Naive B cell (primary cell): ENCODE measurements around the gene PREB. TPM values are rescaled to one million over a fixed set of nuclear protein-coding genes. Genes with fewer than 3 reads are reported as not detected.
"Not testable (repeated sequence)": the region's sequence is repeated elsewhere in the genome, so short reads cannot be mapped to it uniquely, and the experiment has no call there.

Experiments used
- ATAC-seq, 2 donors: fragments of 150-1000 bp; cut with Tn5 transposase; 2 replicates each; pipeline ENCODE4 v1.10.0; 2021; ENCODE audit warnings: low read depth in 2 of 2, mild to moderate bottlenecking in 2 of 2, moderate library complexity in 2 of 2
- DNase-seq: peaks from one replicate; pipeline ENCODE4 v3.0.0; 2022
- H3K27ac Mint-ChIP-seq, 6 donors: one replicate each; pipeline ENCODE4 v1.8.0; 2020 to 2022; ENCODE audit warnings: mild to moderate bottlenecking in 6 of 6, mixed read lengths in 6 of 6, moderate library complexity in 5 of 6, inconsistent platforms in 2 of 6
- H3K27me3 Mint-ChIP-seq, 3 donors: one replicate each; pipeline ENCODE4 v1.8.0; 2021 to 2022; ENCODE audit warnings: mixed read lengths in 3 of 3, mild to moderate bottlenecking in 1 of 3
- H3K36me3 Mint-ChIP-seq, 2 donors: one replicate each; pipeline ENCODE4 v1.8.0; 2020 to 2022; ENCODE audit warnings: mixed read lengths in 2 of 2, inconsistent platforms in 1 of 2, mild to moderate bottlenecking in 1 of 2
- H3K4me1 Mint-ChIP-seq, 3 donors: one replicate each; pipeline ENCODE4 v1.8.0; 2020 to 2022; ENCODE audit warnings: mixed read lengths in 3 of 3, inconsistent platforms in 1 of 3, mild to moderate bottlenecking in 1 of 3, moderate library complexity in 1 of 3
- H3K4me3 Mint-ChIP-seq, 8 donors: one replicate each; pipeline ENCODE4 v1.8.0; 2020 to 2022; ENCODE audit warnings: mild to moderate bottlenecking in 8 of 8, mixed read lengths in 8 of 8, moderate library complexity in 8 of 8, inconsistent platforms in 2 of 8
- H3K9me3 Mint-ChIP-seq, 7 donors: one replicate each; pipeline ENCODE4 v1.8.0; 2020 to 2022; ENCODE audit warnings: mixed read lengths in 7 of 7, mild to moderate bottlenecking in 5 of 7, inconsistent platforms in 2 of 7, moderate library complexity in 1 of 7
- polyA plus RNA-seq, 6 donors: library from polyadenylated mRNA; unstranded; fragments of 300-500 nt; fragmentation: Illumina TruSeq; gene quantifications; one replicate each; pipeline ENCODE4 v1.2.3, GENCODE V29; 2021; ENCODE audit warnings: low read depth in 6 of 6

PREB gene
- polyA plus RNA-seq, 6 donors from 2014 or later = 51.0 to 101 (median 56.2) TPM

DNA sequence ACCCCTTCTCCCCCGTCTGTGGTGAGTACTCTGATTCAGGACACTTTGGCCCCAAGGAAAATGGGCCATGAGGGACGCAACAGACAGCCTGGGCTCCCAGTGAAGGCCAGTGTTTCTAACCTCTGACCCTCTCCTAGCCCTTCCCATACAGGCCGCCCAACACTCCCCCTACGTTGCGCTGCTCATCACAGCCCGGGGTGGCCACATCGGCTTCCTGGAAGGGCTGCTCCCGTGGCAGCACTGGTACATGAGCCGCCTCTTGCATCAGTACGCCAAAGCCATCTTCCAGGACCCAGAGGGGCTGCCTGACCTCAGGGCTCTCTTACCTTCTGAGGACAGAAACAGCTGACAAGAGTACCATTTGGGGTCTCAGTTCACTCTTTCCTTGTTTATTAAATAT, 4.0 kb downstream of the PREB start:
- ATAC-seq (no peak), DNase-seq (no peak)
- H3K36me3 Mint-ChIP-seq = peaks cover 0 to 14% of the 10 kb centered on the region in 2 donors
- peak overlapping the region in 1 of 6 donors; percentile 80 for H3K27ac Mint-ChIP-seq
- H3K27me3 Mint-ChIP-seq = no peaks in the 10 kb centered on the region
- peaks cover 24 to 37% (median 29%) of the 10 kb centered on the region in 3 donors for H3K4me1 Mint-ChIP-seq
- no peaks in the 10 kb centered on the region for H3K9me3 Mint-ChIP-seq
- peak overlapping the region in 1 of 8 donors; percentile 5 for H3K4me3 Mint-ChIP-seq

DNA sequence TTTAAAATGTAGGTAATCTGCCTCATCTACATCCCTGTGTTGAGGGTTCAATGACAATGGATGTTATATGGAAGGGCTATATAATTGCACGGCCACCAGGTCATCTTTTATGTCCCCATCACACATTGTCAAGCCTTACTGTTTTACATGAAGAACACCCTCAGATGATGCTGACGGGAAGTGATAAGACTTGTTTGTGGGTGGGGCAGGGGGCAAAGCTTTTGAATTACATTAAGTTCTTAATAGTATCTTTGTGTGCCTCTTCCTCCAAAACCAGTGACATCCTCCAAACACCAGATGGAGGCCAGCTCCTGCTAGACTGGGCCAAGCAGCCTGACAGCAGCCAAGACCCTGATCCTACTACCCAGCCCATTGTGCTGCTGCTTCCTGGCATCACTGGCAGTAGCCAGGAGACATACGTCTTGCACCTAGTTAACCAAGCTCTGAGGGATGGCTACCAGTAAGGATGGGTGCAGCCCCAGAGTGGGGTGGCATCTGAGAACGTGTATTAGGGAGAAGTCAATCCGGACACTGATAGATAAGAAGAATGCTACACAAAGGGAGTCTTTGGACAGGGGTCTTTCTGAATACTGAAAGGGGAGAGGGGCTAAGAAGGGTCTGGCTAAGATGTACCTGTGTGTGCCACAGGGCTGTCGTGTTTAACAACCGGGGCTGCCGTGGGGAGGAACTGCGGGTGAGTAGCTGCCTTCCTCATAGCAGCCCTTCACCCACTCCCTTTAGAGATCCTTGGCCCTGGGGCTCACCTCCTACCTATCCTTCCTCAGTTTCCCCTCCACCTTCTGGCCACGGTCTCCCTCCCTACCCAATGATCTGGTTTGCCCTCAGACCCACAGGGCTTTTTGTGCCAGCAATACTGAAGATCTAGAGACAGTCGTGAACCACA, 5.5 kb downstream of the PREB start:
- Mint-ChIP-seq H3K4me1 (peaks cover 22 to 28% (median 22%) of the 10 kb centered on the region in 3 donors), H3K27ac (peak overlapping the region in 1 of 6 donors; percentile 39), H3K27me3 (no peaks in the 10 kb centered on the region), H3K36me3 (peaks cover 0 to 14% of the 10 kb centered on the region in 2 donors), H3K9me3 (no peaks in the 10 kb centered on the region), H3K4me3 (peak overlapping the region in 1 of 8 donors; percentile 28)
- DNase-seq (no peak), ATAC-seq (no peak)

DNA sequence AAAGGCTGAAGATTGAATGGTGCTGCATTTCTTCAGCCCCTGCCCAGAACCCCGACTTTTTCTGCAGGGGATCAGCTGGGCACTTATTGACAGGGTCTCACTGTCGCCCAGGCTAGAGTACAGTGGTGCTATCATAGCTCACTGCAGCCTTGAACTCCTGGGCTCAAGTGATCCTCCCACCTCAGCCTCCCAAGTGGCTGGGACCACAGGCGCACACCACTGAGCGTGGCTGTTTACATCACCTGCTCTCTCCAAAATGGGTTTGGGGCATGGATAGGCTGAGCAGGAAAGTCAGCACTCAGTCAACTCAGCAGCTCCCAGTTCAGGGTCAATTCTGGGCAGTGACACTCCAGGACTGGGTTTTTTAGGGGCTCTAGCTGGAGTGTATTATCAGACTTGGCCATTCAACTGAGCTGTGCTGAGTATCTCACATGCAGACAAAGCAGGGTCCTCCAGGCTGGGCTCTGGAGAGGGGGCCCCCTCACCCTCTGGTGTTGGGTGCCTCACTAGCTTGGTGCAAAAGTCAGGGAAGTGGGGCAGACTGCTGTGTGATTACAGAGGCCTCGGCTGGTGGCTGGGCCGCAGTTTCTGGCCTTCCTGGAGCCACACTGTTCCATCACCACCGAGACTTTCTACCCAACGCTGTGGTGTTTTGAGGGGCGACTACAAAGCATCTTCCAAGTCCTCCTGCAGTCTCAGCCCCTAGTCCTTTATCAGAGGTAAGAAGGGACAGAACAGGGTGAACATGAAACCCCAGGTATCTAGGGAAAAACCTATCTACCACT, 6.4 kb downstream of the PREB start:
- Mint-ChIP-seq H3K9me3 (no peaks in the 10 kb centered on the region), H3K36me3 (peaks cover 0 to 14% of the 10 kb centered on the region in 2 donors), H3K4me3 (no peak overlapping the region), H3K4me1 (peaks cover 17 to 25% (median 21%) of the 10 kb centered on the region in 3 donors), H3K27me3 (no peaks in the 10 kb centered on the region), H3K27ac (no peak overlapping the region)
- ATAC-seq (no peak), DNase-seq (no peak)

DNA sequence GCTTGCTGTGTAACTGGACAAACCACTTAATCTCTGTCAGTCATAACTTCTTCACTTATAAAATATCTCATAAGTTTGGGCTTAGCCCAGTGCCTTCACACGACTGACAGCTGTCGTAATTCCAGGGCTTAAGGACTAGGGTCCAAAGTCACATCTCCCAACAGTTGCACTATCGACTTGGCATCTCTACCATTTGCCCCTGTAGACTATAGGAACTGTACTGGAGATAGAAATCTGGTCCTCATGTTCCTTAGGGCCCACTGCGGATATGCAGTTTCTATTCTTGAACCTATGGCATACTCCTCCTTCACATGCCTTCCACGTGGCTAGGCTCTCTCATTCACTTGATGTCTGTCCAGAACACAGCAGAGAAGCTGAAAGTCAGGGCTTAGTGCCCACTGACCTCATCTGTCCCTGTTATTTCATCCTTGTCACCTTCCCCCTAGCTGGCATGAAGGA, 8.2 kb downstream of the PREB start:
- H3K27me3 Mint-ChIP-seq = peaks cover 0 to 11% (median 7%) of the 10 kb centered on the region in 3 donors
- ATAC-seq = no peak
- H3K9me3 Mint-ChIP-seq = no peaks in the 10 kb centered on the region
- peaks cover 14 to 21% (median 20%) of the 10 kb centered on the region in 3 donors for H3K4me1 Mint-ChIP-seq
- no peak for DNase-seq
- no peak overlapping the region for H3K27ac Mint-ChIP-seq
- H3K36me3 Mint-ChIP-seq = peaks cover 0 to 13% of the 10 kb centered on the region in 2 donors
- H3K4me3 Mint-ChIP-seq = peak overlapping the region in 2 of 8 donors; percentile 18 to 40

DNA sequence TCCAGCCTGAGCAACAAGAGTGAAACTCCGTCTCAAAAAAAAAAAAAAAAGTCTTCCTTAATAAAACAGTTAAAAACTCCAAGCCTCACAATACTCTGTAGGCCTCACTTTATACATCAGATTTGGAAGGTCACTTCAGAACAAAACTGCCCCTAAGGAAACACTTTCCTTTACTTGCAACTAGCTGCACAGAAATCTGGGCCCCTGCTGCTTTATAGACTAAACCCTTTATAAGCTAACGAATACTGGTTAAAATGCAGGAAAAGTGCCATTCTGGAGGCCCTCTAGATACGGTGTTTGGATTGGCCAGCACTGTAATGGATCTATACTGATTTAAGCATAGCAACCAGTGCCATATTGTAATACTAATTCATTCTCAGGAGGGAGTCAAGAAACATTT, 9.3 kb downstream of the PREB start:
- peaks cover 0 to 1% of the 10 kb centered on the region in 2 donors for H3K36me3 Mint-ChIP-seq
- DNase-seq = no peak
- H3K9me3 Mint-ChIP-seq = peaks cover 0 to under 1% (median 0%) of the 10 kb centered on the region in 7 donors
- ATAC-seq = no peak
- H3K27ac Mint-ChIP-seq = no peak overlapping the region
- peaks cover 6 to 21% (median 17%) of the 10 kb centered on the region in 3 donors for H3K27me3 Mint-ChIP-seq
- H3K4me1 Mint-ChIP-seq = peaks cover 14 to 21% (median 20%) of the 10 kb centered on the region in 3 donors
- peak overlapping the region in 4 of 8 donors; percentile 9 to 92 (median 48) for H3K4me3 Mint-ChIP-seq

DNA sequence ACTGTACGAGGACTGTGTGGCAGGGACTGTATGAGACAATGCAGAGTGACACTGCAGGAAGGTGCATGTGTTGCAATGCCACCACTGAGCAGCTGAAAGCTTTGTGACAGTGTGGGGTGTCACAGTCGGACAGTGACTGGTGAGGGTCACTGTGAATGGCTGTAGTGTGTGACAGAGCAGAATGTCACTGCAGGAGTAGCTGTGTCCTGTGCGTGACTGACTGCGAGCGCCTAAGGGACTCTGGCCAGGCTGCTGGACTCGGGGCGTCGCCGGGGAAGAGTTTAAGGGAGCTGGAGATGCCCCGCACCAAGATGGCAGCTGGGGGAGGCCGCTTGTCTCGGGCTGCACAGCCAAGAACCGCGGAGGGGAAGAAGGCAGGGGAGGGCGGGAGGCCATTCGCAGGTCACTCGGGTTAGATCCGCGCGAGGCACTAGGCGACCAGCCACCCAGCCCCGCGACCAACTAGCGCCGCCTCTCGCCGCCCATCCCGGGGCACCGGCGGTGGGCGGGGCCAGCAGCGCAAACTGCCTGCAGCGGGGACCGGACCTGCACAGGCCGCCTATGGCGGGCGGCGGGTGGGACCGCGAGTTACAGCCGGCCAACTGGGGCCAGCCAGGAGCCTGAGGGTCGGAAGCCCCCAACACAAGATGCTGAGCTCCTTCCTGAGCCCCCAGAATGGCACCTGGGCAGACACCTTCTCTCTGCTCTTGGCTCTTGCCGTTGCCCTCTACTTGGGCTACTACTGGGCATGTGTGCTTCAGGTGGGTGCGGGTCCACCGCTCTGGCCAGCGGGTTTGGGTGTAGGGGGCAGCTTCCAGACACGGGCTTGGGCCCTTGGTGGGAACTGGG, 10.9 kb downstream of the PREB start, which contains the start of gene ABHD1:
ABHD1 (plus strand) TSS at position 514 of the 849 bp plus-strand sequence; CDS start at position 648, 134 bp downstream.
- peaks cover 7 to 18% (median 13%) of the 10 kb centered on the region in 3 donors for H3K4me1 Mint-ChIP-seq
- peak within 1 kb of the TSS in 2 of 6 donors; percentile 26 to 34 for H3K27ac Mint-ChIP-seq
- peak; percentile 75 to 78 for ATAC-seq
- no peaks in the 10 kb centered on the region for H3K36me3 Mint-ChIP-seq
- H3K9me3 Mint-ChIP-seq = peaks cover 0 to 3% (median 0%) of the 10 kb centered on the region in 7 donors
- H3K4me3 Mint-ChIP-seq = peak within 1 kb of the TSS; percentile 89 to 95 (median 92)
- peaks cover 16 to 35% (median 30%) of the 10 kb centered on the region in 3 donors for H3K27me3 Mint-ChIP-seq
- peak; percentile 57 for DNase-seq

DNA sequence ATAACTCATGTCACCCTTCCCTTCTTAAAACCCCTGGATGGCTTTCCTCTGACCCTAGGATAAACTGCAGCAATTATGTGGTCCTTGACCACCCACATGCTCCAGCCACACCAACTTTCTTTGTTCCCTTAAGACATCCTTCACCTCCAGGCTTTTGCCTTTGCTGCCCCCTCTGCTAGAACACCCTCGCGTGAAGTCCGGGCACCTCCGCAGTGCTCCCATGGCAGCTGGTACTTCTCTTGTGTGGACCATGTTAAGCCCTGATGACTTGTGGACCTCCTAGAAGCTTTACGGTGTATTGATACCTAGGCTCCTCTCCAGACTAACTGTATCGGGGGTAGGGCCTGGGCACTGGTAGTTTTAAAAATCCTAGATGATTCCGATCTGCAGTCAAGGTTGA, 11.6 kb downstream of the PREB start:
- H3K27me3 Mint-ChIP-seq = peaks cover 16 to 38% (median 35%) of the 10 kb centered on the region in 3 donors
- H3K4me1 Mint-ChIP-seq = peaks cover 7 to 19% (median 13%) of the 10 kb centered on the region in 3 donors
- H3K9me3 Mint-ChIP-seq = peaks cover 0 to 3% (median 0%) of the 10 kb centered on the region in 7 donors
- no peak overlapping the region for H3K27ac Mint-ChIP-seq
- H3K4me3 Mint-ChIP-seq = peak overlapping the region; percentile 89 to 95 (median 92)
- H3K36me3 Mint-ChIP-seq = no peaks in the 10 kb centered on the region
- DNase-seq = no peak
- no peak for ATAC-seq

DNA sequence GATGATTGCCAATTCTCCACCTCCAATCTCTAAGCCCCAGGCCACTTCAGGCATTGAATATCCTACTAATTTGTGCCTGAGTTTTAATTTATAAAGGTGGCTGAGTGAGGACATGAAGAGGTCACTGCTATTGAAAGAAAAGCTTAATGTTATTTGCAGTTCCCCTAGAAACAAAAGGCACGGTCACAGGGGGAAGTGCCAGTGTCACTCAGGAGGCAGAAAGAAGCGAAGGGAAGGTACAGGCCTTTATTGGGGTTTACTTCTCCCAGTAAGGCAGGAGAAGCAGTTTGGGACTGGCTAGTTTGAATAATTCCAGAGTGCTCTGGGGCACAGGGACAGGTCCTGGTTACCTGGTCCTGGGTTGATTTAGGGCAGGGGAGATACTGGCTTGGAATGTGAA, 12.5 kb downstream of the PREB start:
- peaks cover 16 to 43% (median 35%) of the 10 kb centered on the region in 3 donors for H3K27me3 Mint-ChIP-seq
- DNase-seq (no peak), ATAC-seq (no peak)
- peak overlapping the region in 2 of 6 donors; percentile 53 to 76 for H3K27ac Mint-ChIP-seq
- H3K9me3 Mint-ChIP-seq = peaks cover 0 to 3% (median 0%) of the 10 kb centered on the region in 7 donors
- H3K4me1 Mint-ChIP-seq = peaks cover 7 to 19% (median 13%) of the 10 kb centered on the region in 3 donors
- no peaks in the 10 kb centered on the region for H3K36me3 Mint-ChIP-seq
- H3K4me3 Mint-ChIP-seq = peak overlapping the region in 4 of 8 donors; percentile 13 to 81 (median 64)

DNA sequence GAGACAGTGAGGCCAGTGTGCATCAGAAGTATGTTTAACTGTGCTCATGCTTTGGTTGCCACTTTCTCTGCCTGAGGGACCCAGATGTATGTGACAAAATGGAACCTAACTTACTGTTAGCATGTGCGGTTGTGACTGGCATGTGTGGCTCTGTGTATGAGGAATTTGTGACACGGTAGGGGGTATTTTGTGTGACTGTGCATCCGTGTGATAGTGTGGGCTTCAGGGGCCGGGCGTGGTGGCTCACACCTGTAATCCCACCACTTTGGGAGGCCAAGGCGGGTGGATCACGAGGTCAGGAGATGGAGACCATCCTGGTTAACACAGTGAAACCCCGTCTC, 15.1 kb downstream of the PREB start:
- peaks cover 7 to 19% (median 13%) of the 10 kb centered on the region in 3 donors for H3K4me1 Mint-ChIP-seq
- not testable (repeated sequence) for DNase-seq, H3K9me3 Mint-ChIP-seq, ATAC-seq, H3K36me3 Mint-ChIP-seq, H3K27ac Mint-ChIP-seq
- peaks cover 16 to 53% (median 35%) of the 10 kb centered on the region in 3 donors for H3K27me3 Mint-ChIP-seq
- peak overlapping the region in 6 of 8 donors; percentile 61 to 87 (median 76) for H3K4me3 Mint-ChIP-seq

DNA sequence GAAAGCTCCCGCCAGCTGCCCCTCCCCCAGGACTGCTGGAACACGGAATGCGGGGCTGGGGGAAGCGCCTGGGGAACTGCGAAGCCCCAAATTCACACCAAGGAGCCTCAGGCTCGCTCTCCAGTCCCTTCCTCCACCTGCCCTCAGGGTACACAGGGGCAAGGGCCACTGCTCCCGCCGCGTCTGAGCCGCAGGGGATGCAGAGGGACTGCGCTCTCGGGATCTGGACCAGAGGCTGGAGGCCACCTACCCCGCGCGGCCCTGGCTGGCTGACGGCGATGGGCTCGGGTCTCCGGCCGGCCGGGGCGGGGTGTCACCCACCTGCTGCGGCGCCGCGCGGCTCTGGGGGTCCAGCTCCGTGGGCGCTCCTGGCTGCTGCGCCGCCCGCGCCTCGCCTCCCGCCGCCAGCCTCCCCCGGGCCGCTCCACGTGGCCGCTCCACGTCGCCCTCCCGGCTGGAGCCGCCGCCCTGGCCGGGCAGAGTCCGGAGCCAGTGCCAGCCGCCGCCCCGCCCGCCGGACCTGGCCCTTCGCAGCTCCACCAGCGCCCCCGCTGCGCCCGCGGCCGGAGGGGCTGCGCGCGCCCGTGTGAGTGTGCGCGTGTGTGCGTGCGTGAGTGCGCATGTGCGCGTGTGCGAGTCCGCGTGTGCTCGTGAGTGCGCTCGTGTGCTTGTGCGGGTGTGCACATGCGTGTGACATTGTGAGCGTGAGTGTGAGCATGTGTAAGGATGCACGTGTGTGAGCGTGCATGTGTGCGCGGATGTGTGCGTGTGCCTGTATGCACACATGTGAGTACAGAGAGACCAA, 15.7 kb downstream of the PREB start, which contains the start of gene CGREF1:
CGREF1 (minus strand) TSS at position 604 of the 805 bp plus-strand sequence. CDS start 14,762 bp downstream, outside the sequence.
- no peak for DNase-seq
- Mint-ChIP-seq H3K27me3 (peaks cover 16 to 53% (median 35%) of the 10 kb centered on the region in 3 donors), H3K27ac (peak within 1 kb of the TSS in 1 of 6 donors; percentile 42), H3K9me3 (peaks cover 0 to 3% (median 0%) of the 10 kb centered on the region in 7 donors), H3K36me3 (no peaks in the 10 kb centered on the region), H3K4me3 (peak within 1 kb of the TSS; percentile 29 to 87 (median 74)), H3K4me1 (peaks cover 4 to 17% (median 8%) of the 10 kb centered on the region in 3 donors)
- ATAC-seq = peak; percentile 9 to 17

DNA sequence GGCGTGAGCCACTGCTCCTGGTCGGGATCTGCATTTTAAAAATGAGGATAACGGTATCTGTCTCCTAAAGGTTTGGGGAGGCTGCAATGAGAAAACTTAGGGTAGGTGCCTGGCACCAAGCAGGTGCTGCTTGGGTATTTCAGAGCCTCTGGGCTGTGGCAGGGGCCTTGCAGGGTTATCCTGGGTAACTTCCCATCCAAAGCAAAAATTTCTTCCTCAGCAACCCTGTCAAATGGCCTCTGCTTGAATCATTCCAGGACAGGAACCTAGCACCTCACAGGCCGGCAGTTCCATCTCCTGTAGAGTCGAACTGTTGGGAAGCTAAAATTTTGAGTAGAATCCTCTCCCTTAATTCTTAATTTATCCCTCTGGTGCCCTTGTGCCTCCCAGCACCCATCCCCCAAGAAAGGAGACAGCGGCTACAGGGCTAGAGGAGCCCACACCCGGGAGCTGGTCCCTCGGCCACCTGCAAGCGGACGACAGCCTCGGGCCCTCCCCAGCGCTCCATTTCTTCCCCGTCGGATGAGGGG, 16.4 kb downstream of the PREB start:
- Mint-ChIP-seq H3K27me3 (peaks cover 16 to 53% (median 35%) of the 10 kb centered on the region in 3 donors), H3K4me3 (peak overlapping the region in 5 of 8 donors; percentile 28 to 61 (median 35)), H3K4me1 (peaks cover 2 to 13% (median 3%) of the 10 kb centered on the region in 3 donors), H3K36me3 (no peaks in the 10 kb centered on the region), H3K27ac (no peak overlapping the region), H3K9me3 (peaks cover 0 to 3% (median 0%) of the 10 kb centered on the region in 7 donors)
- ATAC-seq (no peak), DNase-seq (no peak)
